ENCODE results near the gene CAMTA2.

- TF ChIP-seq GATA3 (IDR thresholded peaks at IDR 0.05; ENCODE audit: low read depth, low read length): no peak
- TF ChIP-seq GATA2 (IDR thresholded peaks at IDR 0.05; ENCODE audit: low read depth, low read length): no peak
Observed at GRCh38 chr17:4986951-4987766, at the start of gene CAMTA2.

All from SH-SY5Y (cell line).